GM12801 (cell line): ENCODE results near the gene MARCHF6.

ENCODE experiments used
- CTCF ChIP-seq: IDR thresholded peaks from one replicate; pipeline ENCODE4 v1.5.1; 2011; ENCODE audit warnings: control low read depth; ENCODE audit not compliant: insufficient read length; ENCODE audit errors: extremely low read depth

The MARCHF6 gene

GRCh38 chr5:10330511-10331230, 22.8 kb upstream of the MARCHF6 start:
- TF ChIP-seq CTCF, result no peak

GRCh38 chr5:10331341-10331796, 22.1 kb upstream of the MARCHF6 start:
- no peak for TF ChIP-seq CTCF

GRCh38 chr5:10332301-10332700, 21.2 kb upstream of the MARCHF6 start:
- TF ChIP-seq CTCF, result no peak

GRCh38 chr5:10333154-10334006, 20.1 kb upstream of the MARCHF6 start:
- TF ChIP-seq CTCF, result no peak

- TF ChIP-seq CTCF, result no peak
Measured at GRCh38 chr5:10334831-10335230, 18.7 kb upstream of the MARCHF6 start.

GRCh38 chr5:10335711-10336470, 17.6 kb upstream of the MARCHF6 start:
- no peak for TF ChIP-seq CTCF

GRCh38 chr5:10337107-10337506, 16.4 kb upstream of the MARCHF6 start:
- no peak for TF ChIP-seq CTCF
